HG03571 (cell line): ENCODE data around the gene TSPAN4.

Experiments used
- ATAC-seq: cut with Tn5 transposase; IDR thresholded peaks from one replicate; pipeline ENCODE4 v1.9.1; 2021; ENCODE audit not compliant: unreplicated experiment

Gene TSPAN4

GRCh38 chr11:883527-883926 is 40.9 kb downstream of the TSPAN4 start:
- no peak for ATAC-seq

- ATAC-seq, result no peak
These were observed 42.0 kb downstream of the TSPAN4 start for GRCh38 chr11:884578-885070.

GRCh38 chr11:886568-886967 is 43.9 kb downstream of the TSPAN4 start:
- ATAC-seq, result no peak

GRCh38 chr11:887589-887988 is 44.9 kb downstream of the TSPAN4 start:
- ATAC-seq, result no peak

- ATAC-seq, result no peak
These were observed 45.9 kb downstream of the TSPAN4 start for GRCh38 chr11:888310-889212.

GRCh38 chr11:889257-889656 is 46.6 kb downstream of the TSPAN4 start:
- no peak for ATAC-seq

- no peak for ATAC-seq
These were observed 47.2 kb downstream of the TSPAN4 start for GRCh38 chr11:889687-890475.

GRCh38 chr11:890794-891540 is 48.3 kb downstream of the TSPAN4 start:
- ATAC-seq, result no peak

GRCh38 chr11:893008-893654 is 50.5 kb downstream of the TSPAN4 start:
- no peak for ATAC-seq

GRCh38 chr11:894575-895201 is 52.0 kb downstream of the TSPAN4 start:
- ATAC-seq, result no peak

- no peak for ATAC-seq
These were observed 52.9 kb downstream of the TSPAN4 start for GRCh38 chr11:895331-896110.

GRCh38 chr11:897253-898142 is 54.8 kb downstream of the TSPAN4 start:
- no peak for ATAC-seq

- ATAC-seq, result no peak
These were observed 55.5 kb downstream of the TSPAN4 start for GRCh38 chr11:898143-898511.

GRCh38 chr11:898540-899190 is 56.0 kb downstream of the TSPAN4 start:
- no peak for ATAC-seq

GRCh38 chr11:899724-900123 is 57.1 kb downstream of the TSPAN4 start:
- ATAC-seq, result no peak

GRCh38 chr11:900545-900944 is 57.9 kb downstream of the TSPAN4 start:
- no peak for ATAC-seq

- ATAC-seq, result no peak
These were observed 58.9 kb downstream of the TSPAN4 start for GRCh38 chr11:901452-902061.

GRCh38 chr11:904380-904779 is 61.7 kb downstream of the TSPAN4 start:
- no peak for ATAC-seq
